NCI-H1105 treated with DMSO at 0.1 percent for 48 hours (cell line): ENCODE data around the gene PHF11.

Experiments used
- DNase-seq: peaks from one replicate; lab custom pipeline; 2025; lab: John Stamatoyannopoulos, UW

Gene PHF11

DNA sequence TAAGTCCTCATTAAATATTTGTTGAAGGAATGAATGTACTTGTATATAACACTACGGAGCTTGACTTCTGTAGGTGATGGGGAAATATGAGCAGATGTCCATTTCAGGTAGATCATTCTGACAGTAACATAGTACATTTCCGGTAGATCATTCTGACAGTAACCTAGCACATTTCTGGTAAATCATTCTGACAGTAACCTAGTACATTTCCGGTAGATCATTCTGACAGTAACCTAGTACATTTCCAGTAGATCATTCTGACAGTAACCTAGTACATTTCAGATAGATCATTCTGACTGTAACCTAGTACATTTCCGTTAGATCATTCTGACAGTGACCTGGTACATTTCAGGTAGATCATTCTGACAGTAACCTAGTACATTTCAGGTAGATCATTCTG lies 2.5 kb downstream of the PHF11 start:
- no peak for DNase-seq

DNA sequence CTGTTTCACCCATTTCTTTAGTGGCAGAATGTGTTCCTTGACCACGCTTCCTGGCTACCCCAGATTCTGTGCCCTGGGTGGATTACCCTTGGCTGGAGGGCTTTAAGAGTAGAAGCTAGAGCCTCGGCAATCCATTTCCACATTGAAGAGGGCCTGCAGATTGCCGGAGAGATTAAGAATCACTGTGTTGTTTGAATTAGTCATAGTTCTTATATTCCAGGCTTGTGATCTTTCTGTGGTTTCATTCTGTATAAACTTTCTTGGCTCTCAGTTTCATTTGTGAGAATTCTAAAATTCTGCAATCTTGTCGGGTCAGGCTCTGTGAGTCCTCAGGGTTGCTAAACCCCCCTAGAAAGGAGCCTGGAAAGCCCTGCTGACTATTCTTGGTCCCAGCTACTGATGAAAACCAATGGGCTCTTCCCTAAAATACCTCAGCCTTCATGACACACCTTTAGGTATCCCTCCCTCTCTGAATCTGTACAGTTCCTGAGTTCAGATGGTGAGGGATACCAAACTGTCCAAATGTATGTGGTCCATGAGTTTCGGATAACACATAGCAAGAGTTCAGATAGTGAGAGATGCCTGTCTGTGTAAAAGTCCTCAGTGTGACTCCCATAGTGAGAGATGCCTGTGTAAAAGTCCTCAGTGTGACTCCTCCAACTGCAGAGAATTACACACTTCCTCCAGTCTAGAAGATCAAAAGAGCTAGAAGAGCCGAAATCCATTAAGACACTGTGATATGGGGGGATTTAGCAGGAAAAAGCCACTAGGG lies 4.3 kb downstream of the PHF11 start:
- no peak for DNase-seq

DNA sequence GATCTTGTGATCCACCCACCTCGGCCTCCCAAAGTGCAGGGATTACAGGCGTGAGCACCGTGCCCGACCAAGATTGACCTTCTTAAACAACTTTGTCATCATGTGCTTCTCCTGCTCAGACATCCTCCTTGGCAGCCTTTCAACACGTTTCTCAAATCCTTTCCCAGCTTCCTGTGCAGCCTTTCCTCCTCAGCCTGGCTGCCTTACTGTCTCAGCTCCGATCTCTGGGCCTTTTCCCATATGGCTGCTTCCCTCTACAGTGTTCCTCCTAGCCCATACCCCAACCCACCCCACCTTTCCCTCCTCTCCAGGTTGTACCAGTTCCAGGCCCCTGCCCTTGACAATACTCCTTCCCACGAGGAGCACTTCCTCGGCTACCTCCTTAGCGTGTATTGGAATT lies 7.2 kb downstream of the PHF11 start:
- DNase-seq = no peak

DNA sequence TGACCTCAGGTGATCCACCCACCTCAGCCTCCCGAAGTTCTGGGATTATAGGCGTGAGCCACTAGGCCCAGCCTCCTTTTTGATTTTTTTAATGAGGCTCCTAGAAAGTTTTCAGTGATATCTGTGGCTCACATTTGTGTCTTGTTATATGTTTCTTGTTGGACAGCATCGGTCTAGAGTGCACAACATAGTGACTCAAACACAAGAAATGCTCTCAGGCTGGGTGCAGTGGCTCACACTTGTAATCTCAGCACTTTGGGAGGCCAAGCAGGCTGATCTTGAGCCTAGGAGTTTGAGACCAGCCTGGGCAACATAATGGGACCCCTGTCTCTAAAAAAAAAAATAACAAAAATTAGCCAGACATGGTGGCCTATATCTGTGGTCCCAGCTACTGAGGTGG lies 8.2 kb downstream of the PHF11 start:
- DNase-seq = no peak

DNA sequence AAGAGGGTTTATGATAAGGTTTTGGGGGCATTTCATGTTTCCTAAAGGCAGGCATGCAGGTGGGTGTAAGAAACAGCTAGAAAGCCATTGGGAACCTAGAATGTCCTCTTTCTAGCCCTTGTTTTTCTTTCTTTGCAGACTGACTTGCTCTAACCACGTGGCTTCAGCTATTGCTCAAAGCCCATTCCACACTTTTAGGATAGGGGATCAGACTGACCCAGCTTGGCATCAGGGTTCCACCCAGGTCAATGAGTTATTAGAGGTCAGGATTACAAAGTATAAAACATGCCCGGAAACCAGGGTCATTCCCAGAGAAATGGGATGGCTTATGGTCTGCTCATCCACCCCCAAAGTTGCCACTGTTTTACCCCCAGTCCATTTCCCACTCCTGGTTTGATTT lies 16.8 kb downstream of the PHF11 start:
- DNase-seq = no peak

DNA sequence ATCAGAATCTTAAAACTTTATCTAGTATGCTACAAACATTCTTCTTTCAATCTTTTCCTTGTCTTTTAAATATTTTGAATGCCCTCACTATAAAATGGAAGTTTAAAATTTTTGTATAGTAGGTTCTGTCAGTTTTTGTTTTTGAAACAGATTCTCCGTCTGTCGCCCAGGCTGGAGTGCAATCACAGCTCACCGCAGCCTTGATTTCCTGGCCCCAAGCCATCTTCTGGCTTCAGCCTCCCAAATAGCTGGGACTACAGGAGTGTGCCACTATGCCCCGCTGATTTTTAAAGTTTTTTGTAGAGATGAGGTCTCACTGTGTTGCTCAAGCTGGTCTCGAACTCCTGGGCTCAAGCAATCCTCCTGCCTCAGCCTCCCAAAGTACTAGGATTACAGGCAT lies 20.7 kb downstream of the PHF11 start:
- DNase-seq = no peak

DNA sequence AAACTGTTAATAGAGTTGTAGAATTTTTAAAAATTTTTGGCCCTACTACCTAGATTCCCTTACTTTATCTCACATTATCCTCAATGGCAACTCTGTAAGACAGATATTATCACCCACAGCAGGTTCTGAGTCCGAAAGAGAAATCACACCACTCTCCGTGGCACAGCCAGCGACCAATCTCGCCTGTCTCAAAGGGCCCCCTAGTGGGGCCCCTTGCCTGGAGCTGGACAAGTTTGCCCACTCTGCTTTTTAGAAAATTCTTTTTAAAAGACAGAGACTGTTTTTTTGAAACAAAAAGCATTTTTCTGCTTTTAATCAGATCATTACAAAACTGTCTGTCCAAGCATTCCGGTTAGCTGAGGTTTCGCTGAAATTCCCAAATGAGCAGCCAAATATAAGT lies 21.7 kb downstream of the PHF11 start:
- no peak for DNase-seq

DNA sequence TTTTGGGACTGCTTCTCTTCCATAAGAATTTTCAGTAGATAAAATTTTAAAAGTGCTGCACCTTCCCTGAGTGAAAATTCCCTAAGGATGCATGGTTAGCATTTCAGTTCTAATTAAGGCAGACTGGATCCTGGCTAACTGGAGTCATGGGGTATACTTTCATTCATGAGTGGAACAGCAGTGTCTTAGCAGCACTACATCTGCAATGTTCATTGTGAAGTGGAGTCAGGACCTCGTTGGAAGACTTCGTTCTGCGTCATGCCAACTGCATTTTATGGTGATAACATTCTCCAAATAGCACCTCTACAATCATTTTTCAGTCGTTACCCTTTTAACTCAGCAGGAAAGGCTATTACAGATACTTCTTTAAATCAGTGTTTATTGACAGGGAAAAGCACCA lies 25.5 kb downstream of the PHF11 start:
- no peak for DNase-seq

DNA sequence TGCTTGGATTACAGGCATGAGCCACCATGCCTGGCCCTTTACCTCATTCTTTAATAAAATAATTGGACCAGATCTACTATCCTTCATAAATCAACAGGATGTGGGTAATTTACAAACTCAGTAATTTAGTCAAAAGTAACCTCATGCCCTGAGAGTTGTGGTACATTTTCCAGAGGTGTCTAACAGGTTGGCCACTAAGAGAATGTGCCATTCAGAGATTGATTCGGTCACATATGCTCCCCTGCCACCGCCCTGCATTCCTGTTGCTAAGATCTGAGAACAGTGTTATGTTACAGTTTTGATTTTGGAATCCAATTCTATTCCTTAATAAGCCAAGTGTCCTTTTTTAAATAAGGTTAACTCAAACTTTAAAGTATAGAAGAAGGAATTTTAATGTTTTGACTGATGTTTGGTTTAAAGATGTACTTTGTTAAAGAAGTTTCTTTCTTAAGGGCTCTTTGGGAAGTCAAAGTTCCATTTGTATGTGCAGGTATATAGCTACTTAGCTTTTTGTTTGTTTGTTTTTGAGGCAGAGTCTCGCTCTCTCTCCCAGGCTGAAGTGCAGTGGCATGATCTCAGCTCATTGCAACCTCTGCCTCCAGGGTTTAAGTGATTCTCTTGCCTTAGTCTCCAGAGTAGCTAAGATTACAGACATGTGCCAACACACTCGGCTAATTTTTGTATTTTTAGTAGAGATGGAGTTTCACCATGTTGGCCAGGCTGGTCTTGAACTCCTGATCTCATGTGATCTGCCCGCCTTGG lies 29.2 kb downstream of the PHF11 start:
- DNase-seq = no peak

DNA sequence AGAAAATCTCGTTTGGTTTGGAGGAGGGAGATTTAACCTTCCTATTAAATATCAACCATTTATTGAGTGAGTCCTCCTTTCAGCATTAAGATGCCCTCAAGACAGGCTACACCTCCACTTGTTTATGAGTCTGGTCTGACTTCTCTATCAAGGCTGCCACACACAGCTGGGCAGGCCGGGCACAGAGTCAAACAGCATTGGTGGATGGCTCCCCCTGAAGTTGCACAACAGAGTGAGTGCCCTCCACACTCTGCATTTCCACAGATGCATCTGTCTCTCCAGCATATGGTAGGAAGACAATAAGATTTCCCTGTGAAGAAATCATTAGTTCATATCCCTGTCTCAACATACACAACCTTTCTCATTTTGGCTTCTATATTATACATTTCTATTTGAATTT lies 31.4 kb downstream of the PHF11 start:
- no peak for DNase-seq

DNA sequence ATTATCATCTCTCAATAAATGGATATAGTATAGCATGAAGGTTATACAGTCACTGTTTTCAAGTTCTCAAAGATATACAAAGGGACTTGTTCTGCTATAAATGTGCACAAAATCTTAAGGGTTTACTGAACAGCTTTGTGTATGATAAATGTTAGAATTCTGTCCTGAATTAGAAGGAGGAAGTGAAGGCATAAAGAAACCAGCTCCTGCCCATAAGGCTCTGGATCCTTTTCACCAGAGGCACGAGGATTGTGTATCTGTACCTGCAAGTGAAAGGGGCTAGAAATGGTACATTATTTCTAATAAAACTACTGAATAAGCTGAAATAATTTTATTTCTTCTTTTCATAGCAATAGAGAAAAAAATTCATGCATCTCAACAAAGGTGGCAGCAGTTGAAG lies 32.4 kb downstream of the PHF11 start:
- DNase-seq = no peak

DNA sequence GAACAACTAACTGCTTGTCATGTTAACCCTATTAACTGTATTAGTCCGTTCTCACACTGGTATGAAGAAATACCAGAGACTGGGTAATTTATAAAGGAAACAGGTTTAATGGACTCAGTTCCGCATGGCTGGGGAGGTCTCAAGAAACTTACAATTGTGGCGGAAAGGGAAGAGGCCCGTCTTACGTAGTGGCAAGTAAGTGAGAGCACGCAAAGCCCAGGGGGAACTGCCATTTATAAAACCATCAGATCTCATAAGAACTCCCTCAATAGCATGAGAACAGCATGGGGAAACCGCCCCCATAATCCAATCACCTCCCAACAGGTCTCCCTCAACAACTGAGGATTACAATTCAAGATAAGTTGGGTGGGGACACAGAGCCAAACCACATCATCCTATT lies 34.7 kb downstream of the PHF11 start:
- DNase-seq = no peak

DNA sequence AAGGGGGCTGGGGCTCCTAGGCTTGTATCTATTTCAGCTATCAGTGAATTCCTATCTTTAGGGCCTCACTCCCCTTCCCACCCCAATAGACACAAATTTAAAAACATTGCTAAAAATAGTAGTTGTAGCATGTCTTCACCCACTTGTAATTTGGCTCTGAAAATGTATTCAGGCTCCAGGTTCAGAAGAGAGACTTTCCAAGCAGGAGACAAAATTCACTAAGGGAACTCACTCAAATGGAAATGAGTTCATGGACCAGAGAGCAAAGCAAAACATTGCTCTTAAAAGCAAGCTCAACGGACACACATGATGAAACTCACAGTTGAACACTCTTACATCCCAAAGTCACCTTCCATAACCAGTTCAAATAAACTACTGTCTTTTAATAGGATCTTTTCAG lies 36.8 kb downstream of the PHF11 start:
- no peak for DNase-seq

DNA sequence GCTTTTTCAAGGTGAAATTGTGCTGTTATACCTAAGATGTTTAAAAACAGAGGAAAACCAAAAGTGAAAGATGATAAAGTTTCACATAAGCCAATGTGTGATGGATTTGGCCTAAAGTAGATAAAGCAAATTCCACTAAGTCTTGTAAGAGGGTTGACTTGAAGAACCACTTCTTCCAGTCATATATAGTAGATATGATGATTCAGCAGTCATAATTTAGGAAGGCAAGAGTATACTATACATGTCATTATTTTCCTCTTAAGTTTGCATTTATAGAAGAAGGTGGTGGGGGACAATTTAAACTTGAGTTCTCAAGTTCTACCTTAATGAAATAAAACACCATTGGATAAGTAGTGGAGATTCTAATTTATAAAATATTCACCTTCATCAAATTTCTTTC lies 37.3 kb downstream of the PHF11 start:
- no peak for DNase-seq

DNA sequence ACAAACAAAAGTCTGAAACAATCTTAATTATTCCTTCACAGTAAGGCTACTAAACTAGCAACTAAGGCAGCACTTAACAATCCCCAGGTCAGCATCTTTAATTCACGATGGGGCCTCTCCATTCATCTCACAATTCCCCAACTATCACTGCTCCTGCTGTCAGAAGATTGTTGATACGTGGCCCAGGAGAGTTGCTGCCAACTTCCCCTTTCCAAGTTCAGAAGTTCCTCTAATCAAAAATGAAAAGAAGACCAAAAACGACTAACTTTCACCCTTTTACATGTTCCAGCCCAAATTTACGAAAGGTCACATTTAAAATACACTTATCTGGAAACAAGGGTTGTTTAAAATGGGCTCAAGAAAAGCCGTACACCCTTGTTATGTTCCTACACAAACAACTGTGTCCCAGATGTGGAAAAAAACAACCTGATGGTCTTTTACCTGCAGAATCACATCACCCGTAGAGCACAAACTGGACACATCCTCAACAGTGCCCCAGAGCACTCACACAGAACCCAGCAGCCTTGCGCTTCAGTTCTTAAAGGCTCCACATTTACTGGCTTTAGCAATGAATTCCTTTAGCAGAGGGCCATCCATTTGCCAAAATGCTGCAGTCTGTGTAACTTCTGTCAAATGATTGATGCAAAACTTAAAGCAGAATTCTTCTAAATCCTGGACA lies 38.0 kb downstream of the PHF11 start:
- no peak for DNase-seq

DNA sequence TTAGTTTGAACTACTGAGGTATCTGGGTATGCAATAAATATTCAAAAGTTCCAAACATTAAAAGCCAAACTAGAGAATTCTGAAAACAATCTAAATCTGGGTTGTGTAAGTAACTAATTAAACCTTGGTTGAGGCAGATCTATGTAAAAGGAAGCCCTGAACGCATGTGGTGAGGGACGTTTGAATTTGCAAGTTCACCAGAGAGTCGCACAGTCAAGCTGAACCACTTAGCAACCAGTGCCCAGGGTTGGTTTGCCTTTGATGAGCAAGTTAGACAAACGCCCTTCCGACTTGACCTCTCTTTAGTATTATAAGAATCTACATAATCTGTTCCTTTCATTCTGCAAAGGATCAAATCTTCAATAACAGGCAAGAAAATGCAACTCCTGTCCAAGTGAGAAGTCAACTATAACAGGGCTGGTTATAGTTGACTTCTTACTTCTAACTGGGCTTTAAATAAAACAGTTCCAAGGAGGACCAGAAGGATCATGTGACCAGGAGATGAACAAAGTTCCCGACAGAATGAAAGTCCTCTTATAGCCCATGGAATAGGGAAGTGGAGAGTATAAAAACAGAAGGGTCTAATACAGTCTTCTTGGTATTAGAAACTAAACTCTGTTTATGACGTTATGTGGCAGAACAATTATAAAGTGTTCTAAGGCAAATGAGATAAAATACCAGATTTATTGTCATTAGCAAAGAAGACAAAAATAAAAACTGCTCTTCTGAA lies 40.6 kb downstream of the PHF11 start:
- no peak for DNase-seq

DNA sequence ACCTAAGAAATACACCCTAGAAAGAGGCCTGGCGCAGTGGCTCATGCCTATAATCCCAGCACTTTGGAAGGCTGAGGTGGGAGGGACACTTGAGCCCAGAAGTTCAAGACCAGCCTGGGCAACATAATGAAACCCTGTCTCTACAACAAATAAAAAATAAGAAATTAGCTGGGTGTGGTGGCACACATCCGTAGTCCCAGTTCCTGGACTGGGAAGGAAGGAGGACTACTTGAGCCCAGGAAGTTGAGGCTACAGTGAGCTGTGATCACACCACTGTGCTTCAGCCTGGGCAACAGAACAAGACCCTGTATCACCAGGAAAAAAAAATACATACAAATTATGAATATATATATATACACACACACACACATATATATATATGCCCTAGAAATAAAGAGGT lies 42.7 kb downstream of the PHF11 start:
- DNase-seq = no peak

DNA sequence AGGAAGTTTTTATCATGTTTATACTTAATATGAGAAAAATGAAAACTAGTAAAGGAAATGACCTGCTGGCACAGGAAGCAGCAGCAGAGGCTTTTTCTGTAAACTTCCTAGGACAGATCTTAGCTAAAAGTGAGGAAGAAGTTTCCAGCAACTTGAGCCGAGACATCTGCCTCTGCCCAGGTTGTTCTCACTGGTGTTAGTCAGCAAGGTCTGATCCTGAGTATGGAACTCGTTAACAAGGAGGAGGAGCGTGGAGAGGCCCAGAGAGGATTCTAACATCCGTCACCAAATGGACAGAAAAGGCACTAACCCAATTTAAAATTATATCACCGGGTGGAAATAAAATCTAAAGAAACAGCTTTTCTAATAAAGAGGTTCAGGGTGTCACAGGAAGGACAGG lies 43.6 kb downstream of the PHF11 start:
- no peak for DNase-seq

DNA sequence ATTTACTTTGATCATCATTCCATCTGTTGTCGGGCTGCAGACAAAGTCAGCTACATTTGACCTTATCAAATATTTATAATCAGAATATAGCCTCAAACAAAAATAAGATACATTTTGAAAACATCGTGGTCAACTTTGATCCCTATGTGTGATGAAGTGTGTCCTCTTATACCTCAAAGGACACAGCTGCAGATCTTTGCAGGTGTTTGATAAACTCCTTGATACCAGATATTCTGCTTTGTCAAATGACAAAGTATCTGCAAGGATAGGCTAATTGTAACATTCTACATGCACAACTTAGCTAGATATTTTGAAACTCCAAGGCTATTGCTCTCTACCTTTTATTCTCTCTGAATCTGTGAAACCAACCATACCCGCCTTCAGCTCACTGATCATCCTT lies 44.0 kb downstream of the PHF11 start:
- no peak for DNase-seq

DNA sequence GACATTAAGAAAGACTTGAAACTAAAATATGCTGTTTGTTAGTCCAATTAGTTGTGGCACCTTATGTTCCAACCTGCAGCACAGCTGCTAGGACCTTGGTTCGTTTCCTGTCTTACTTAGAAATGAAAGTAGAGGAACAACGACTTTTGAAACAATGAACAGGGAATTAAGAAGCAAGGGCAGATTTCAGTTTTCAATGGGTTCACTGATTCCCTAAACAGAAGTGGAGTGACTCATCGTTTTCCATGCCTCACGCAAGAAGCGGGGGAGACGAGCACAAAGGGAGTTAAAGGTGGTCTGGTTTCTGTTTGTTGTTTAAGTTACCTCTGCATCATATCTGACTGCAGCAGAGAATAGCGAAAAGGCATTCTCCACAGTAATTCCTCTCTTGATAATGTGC lies 44.8 kb downstream of the PHF11 start:
- DNase-seq = no peak

DNA sequence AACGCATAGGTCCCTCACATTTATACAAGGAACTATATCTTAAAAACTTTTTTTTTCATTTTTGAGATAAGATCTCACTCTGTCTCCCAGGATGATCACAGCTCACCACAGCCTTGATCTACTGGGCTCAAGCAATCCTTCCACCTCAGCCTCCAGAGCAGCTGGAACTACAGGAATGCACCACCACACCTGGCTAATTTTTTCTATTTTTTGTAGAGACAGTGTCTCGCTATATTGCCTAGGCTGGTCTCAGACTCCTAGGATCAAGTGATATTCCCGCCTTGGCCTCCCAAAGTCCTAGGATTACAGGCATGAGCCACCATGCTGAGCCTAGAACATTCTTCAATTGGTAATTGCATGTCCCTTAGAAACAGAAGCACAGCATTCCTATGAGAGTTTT lies 47.9 kb downstream of the PHF11 start:
- DNase-seq = no peak

DNA sequence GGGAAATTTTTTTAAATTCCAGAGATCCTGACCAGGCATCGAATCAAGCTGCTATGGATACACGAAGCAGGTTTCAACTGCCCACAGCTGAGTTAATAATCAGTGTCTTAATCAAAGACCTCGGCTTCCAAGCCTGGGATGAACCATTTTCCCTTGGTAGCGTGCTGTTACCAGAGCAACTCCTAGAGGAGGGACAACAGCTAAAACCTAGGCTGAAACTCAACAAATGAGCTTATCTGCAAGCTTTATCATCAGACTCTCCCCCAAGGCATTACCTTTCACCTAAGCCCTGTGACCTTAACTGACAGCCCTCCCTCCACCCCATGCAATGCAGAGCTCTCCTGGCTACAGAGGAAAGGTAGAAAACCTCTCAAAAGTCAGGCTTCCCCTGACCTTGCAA lies 49.9 kb downstream of the PHF11 start:
- DNase-seq = no peak

DNA sequence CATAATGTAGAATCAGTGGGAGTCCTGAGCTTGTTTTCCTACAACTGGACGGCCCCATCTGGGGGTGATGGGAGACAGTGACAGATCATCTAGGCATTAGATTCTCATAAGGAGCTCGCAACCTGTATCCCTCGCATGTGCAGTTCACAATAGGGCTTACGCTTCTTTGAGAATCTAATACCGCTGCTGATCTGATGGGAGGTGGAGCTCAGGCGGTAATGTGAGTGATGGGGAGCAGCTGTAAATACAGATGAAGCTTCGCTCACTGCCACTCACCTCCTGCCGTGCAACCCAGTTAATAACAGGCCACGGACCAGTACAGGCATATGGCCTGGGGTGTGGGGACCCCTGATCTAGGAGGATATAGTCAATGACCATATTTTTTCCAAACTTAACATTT lies 50.8 kb downstream of the PHF11 start:
- DNase-seq = no peak
